ENCODE measurements around the gene PPID. TPM values are rescaled to one million over a fixed set of nuclear protein-coding genes. Genes with fewer than 3 reads are reported as not detected.
"Not testable (repeated sequence)": the region's sequence is repeated elsewhere in the genome, so short reads cannot be mapped to it uniquely, and the experiment has no call there.

Gene PPID
- total RNA-seq, 2 experiments from 2014 or later: 70.5 to 74.1 TPM

DNA sequence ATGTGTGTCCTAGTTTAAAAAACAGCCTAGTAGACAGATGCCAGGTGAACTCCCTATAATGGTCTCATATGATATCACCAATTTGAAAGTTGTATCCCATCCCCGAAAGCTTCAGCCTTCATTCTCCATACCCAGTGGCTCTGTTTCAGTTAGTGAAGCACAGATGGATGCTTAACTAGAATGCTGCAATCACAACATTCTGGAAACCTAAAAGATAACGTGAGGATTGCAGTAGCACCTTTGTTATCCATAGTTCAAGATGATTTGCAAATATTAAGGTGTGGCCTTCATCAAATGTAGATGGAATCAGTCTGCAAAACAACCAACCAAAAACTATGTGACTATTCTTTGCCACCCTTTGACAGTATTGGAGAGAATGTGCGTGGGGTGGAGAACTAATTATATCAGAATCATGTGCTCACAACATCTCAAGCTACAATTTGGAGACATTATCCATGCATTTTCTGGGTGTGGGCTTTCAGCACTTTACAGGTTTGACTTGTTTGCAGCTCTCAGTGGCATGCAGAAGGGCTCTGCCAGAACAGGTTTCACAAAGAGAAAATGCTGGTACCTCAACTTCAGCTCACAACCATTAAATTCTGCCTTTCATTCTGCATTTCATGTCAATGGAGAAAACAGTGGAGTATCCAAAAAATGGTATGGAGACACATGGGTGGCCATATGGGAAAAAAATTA lies 18.3 kb upstream of the PPID start:
- ChIA-PET POLR2A (no interaction called here), CTCF (no interaction called here)

GRCh38 chr4:158739600-158739999 lies 16.4 kb upstream of the PPID start:
- ChIA-PET POLR2A (no interaction called here), CTCF (no interaction called here)

DNA sequence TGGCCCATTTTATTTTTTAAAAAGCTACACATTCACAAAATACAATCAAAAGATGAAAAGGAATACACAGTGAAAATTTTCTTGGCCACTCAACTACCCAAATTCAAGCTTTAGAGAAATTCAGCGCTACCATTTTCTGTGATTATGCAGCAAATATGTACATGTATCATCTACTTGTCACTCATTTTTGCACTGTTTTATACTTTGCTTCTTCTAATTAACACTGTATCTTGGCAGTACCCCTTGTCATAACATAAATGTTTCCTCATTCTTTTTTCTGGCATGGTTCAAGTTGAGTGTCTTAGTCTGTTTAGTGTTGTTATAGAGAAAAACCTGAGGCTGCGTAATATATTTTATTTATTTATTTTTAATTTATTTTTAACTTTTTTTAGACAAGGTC lies 15.7 kb upstream of the PPID start:
- CTCF ChIA-PET: no interaction called here
- POLR2A ChIA-PET: no interaction called here

- CTCF ChIA-PET: interaction anchor here (0.6 kb wide), 2 partner anchors 36 to 303 kb away, joined by 3 read pairs; no protein-coding TSS in a partner anchor
- POLR2A ChIA-PET: no interaction called here
Measured at GRCh38 chr4:158729716-158730559, 6.7 kb upstream of the PPID start.

DNA sequence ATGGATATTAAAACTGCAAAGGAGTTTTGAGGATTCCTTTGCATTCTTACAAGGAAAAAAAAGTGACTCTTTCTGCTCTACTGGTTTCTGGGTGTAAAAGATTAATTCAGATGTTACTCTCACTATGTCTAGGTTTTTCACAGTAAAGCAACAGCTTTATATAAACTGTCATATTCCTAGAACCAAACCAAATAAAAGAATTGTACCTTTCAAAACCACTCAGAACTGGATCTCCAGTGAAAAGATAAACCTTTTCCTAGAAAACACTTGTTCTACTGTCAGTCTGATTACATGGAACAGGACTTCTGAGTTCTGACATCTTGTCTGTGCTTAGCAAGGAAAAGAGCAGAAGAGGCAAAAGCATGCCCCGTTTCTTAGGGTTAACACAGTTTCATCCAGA lies 5.0 kb upstream of the PPID start:
- POLR2A ChIA-PET: no interaction called here
- CTCF ChIA-PET: interaction anchor here (0.8 to 1.5 kb wide), 2 partner anchors 10 to 122 kb away, joined by 3 read pairs; no protein-coding TSS in a partner anchor

DNA sequence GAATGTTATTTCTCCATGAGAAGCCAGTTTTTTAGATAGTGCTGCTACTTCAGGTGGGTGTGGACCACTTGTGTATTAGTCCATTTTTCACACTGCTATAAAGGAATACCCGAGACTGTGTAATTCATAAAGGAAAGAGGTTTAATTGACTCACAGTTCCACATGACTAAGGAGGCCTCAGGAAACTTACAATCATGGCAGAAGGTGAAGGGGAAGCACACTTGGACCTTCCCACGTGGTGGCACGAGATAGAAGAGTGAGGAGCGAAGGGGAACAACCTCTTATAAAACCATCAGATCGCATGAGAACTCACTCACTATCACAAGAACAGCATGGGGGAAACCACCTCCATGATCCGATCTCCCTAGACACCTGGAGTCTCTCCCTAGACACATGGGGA lies 3.4 kb upstream of the PPID start:
- CTCF ChIA-PET: no interaction called here
- POLR2A ChIA-PET: no interaction called here

- ChIA-PET POLR2A (interaction anchor here (1.0 to 1.1 kb wide), 3 partner anchors 53 to 134 kb away, joined by 3 to 5 read pairs (median 3); partner anchors contain the start of gene C4orf46), CTCF (interaction anchor here (0.6 to 1.3 kb wide), 3 partner anchors 125 to 446 kb away, joined by 3 to 4 read pairs (median 3); no protein-coding TSS in a partner anchor)
Measured at GRCh38 chr4:158724637-158725036, 1.4 kb upstream of the PPID start.

DNA sequence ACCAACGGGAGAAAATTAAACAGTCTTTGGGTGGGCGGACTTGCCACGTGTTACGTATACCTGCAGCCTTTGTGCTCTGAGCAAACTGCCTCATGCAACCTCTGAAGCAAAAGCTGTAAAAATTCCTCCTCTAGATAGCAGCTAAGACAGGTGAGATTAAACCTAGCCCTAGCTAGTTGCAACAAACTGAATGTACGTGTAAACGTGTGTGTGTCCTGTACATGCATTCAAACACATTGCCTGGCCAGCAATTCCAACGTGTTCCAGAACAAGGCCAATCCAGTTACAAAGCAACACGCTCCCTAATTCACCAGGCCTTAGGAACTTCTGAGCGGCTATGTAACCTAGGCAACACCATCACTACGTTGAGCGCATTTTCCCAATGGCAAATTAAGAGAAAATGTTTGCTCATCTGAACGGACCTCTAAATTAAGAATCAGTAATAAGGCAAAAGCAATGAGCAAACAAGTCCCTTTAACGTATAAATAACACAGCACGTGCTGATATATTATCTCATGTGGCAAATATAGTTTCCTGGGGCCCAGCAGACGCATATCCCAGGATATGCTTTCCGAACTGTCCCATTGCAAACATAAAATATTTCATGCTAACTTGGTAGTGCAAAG lies 792 bp downstream of the PPID start:
- POLR2A ChIA-PET: no interaction called here
- CTCF ChIA-PET: no interaction called here

- CTCF ChIA-PET: no interaction called here
- POLR2A ChIA-PET: no interaction called here
Measured at GRCh38 chr4:158721680-158722079, 1.5 kb downstream of the PPID start.

- CTCF ChIA-PET: interaction anchor here (0.7 kb wide), 1 partner anchor 48 kb away, joined by 3 read pairs; no protein-coding TSS in a partner anchor
- POLR2A ChIA-PET: no interaction called here
Measured at GRCh38 chr4:158715802-158716201, 7.4 kb downstream of the PPID start.

DNA sequence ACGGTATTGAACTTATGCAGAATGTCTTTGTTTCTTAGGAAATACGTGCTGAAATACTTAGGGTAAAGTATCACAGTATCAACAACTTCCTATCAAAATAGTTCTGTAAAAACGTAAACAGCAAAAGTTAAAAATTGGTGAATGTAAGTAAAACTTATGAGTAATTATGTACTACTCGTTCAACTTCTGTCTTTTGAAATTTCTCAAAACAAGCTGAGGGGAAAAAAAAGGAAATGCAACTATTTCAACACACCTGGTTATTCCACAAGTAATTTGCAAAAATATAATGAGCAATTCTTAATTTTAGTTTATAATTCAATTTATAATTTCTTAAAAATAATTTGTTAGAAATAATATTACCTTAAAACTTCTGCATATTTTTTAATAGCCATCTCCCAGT lies 8.3 kb downstream of the PPID start:
- POLR2A ChIA-PET: no interaction called here
- CTCF ChIA-PET: interaction anchor here (0.7 kb wide), 1 partner anchor 47 kb away, joined by 3 read pairs; no protein-coding TSS in a partner anchor

DNA sequence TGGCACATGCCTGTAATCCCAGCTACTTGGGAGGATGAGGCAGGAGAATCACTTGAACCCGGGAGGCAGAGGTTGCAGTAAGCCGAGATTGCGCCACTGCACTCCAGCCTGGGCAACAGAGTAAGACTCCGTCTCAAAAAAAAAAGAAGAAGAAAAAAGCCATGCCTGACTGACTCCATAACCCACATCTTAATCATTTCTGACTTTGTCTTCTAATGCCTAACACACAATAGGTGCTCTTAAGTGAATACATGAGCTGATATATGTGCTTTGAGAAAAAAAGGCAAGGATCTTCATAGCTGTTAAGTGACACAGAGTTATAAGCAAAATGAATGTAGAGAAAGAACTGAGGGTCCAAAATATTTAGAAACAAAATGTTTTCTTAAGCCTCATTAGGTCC lies 10.6 kb downstream of the PPID start:
- POLR2A ChIA-PET: interaction anchor here (0.6 kb wide), 1 partner anchor 42 kb away, joined by 3 read pairs; no protein-coding TSS in a partner anchor
- CTCF ChIA-PET: not testable (repeated sequence)

DNA sequence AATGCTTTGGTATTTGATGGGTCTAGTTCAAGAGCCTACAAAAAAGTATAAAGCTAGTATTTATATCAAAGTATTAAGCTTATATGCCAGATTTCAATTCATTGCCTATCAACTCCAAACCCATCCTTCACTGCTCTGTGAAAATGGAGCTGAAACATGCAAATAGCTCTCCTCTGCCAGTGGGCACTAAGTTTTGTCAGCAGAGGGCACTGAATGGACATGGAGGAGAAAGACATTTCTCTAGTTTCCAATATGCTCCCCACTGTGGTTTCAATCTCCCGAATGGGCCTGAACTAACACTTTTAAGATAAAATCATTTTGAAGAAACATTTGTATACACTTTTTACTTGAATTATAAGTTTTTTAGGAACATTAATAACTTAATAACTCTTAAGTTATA lies 12.4 kb downstream of the PPID start:
- CTCF ChIA-PET: interaction anchor here (0.9 kb wide), 1 partner anchor 140 kb away, joined by 3 read pairs; no protein-coding TSS in a partner anchor
- POLR2A ChIA-PET: no interaction called here

- CTCF ChIA-PET: no interaction called here
Measured at GRCh38 chr4:158704274-158704673, 18.9 kb downstream of the PPID start.

GRCh38 chr4:158688813-158689212 lies 34.4 kb downstream of the PPID start:
- CTCF ChIA-PET: no interaction called here
- POLR2A ChIA-PET: no interaction called here

More at GRCh38 chr4:158704274-158704673, 18.9 kb downstream of the PPID start:
- POLR2A ChIA-PET: no interaction called here

DNA sequence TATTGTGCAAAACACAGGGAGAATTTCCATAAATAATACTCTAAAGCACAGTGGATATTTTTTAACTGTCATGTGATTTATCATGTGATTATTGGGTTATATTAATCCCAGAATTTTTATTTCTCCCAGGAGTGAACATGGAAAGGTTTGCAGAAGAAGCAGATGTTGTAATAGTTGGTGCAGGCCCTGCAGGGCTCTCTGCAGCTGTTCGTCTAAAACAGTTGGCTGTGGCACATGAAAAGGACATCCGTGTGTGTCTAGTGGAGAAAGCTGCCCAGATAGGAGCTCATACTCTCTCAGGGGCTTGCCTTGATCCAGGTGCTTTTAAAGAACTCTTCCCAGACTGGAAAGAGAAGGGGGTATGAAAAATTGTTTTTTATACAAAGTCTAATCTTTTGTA lies 41.1 kb downstream of the PPID start:
- CTCF ChIA-PET: no interaction called here
- POLR2A ChIA-PET: no interaction called here

DNA sequence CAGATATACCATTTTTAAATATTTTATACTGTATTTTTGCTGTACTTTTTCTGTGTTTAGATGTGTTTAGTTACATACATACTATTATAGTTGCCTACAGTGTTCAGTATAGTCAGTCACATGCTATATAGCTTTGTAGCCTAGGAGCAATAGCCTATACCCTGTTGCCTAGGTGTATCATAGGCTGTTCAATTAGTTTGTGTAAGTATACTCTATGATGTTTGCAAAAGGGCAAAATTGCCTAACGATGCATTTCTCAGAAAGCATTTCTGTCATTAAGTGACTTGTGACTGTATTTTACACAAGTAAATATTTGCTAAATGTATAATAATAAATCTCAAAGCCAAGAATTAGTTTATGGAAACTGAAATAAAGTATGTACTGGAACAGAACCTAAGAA lies 41.6 kb downstream of the PPID start:
- ChIA-PET POLR2A (no interaction called here), CTCF (no interaction called here)

- ChIA-PET POLR2A (no interaction called here), CTCF (no interaction called here)
Measured at GRCh38 chr4:158678767-158679166, 44.4 kb downstream of the PPID start.

- CTCF ChIA-PET: no interaction called here
- POLR2A ChIA-PET: no interaction called here
Measured at GRCh38 chr4:158676076-158676475, 47.1 kb downstream of the PPID start.

GRCh38 chr4:158673633-158674032 lies 49.6 kb downstream of the PPID start:
- ChIA-PET POLR2A (no interaction called here), CTCF (no interaction called here)
